WTC11 (cell line): Measurements from ENCODE around the gene CBLB. TPM values are rescaled to one million over a fixed set of nuclear protein-coding genes. Genes with fewer than 3 reads are reported as not detected.

Source experiments
- ATAC-seq: fragments of 200-7000 bp; cut with Tn5 transposase; 2 replicates; pipeline ENCODE4 v1.10.0; 2021; ENCODE audit warnings: mild to moderate bottlenecking, moderate library complexity
- CTCF ChIA-PET: fragments of 300-600 bp; sonication (Branson Sonifier 250); formaldehyde crosslinking; loops from one replicate; lab custom pipeline; 2021; ENCODE audit warnings: antibody characterized with exemption; lab: Charles Lee
- POLR2A ChIA-PET: fragments of 350-600 bp; sonication (Branson Sonifier 250); formaldehyde crosslinking; loops from one replicate; lab custom pipeline; 2021; ENCODE audit warnings: antibody characterized with exemption; lab: Charles Lee
- DNase-seq: peaks from one replicate; pipeline ENCODE4 v3.0.0; 2021; ENCODE audit warnings: low spot score
- H3K27ac Mint-ChIP-seq: 2 replicates; pipeline ENCODE4 v1.8.0; 2021; ENCODE audit warnings: mixed read lengths
- H3K27me3 Mint-ChIP-seq: 2 replicates; pipeline ENCODE4 v1.8.0; 2021; ENCODE audit warnings: low read depth, mild to moderate bottlenecking, moderate library complexity, mixed read lengths
- H3K36me3 Mint-ChIP-seq: 2 replicates; pipeline ENCODE4 v1.8.0; 2021; ENCODE audit warnings: mixed read lengths
- H3K4me1 Mint-ChIP-seq: 2 replicates; pipeline ENCODE4 v1.8.0; 2022; ENCODE audit warnings: mixed read lengths
- H3K4me3 Mint-ChIP-seq: 2 replicates; pipeline ENCODE4 v1.8.0; 2021; ENCODE audit warnings: mild to moderate bottlenecking, moderate library complexity, mixed read lengths
- H3K9me3 Mint-ChIP-seq: 2 replicates; pipeline ENCODE4 v1.8.0; 2021; ENCODE audit warnings: mixed read lengths
- AFF4 ChIP-seq: sonication (generic); formaldehyde crosslinking; IDR thresholded peaks from 2 replicates; pipeline ENCODE4 v1.8.1; 2023; ENCODE audit warnings: mild to moderate bottlenecking, missing genetic modification reagents, borderline replicate concordance
- CREB1 ChIP-seq: sonication (generic); formaldehyde crosslinking; IDR thresholded peaks from 2 replicates; pipeline ENCODE4 v1.8.0; 2023; ENCODE audit warnings: mild to moderate bottlenecking, missing genetic modification reagents
- CREM ChIP-seq: sonication (generic); formaldehyde crosslinking; IDR thresholded peaks from 2 replicates; pipeline ENCODE4 v1.8.1; 2022; ENCODE audit warnings: mild to moderate bottlenecking, missing genetic modification reagents, moderate library complexity
- E2F1 ChIP-seq: sonication (generic); formaldehyde crosslinking; IDR thresholded peaks from 2 replicates; pipeline ENCODE4 v1.8.0; 2022; ENCODE audit warnings: mild to moderate bottlenecking, missing genetic modification reagents
- EMX1 ChIP-seq: fragments of 250-450 bp; sonication (Bioruptor Pico); IDR thresholded peaks from 2 replicates; pipeline ENCODE4 v1.8.0; 2021; ENCODE audit warnings: mild to moderate bottlenecking
- ERG ChIP-seq: fragments of 250-450 bp; sonication (Bioruptor Pico); IDR thresholded peaks from 2 replicates; pipeline ENCODE4 v1.8.0; 2021; ENCODE audit warnings: mild to moderate bottlenecking
- FOXP1 ChIP-seq: sonication (generic); formaldehyde crosslinking; IDR thresholded peaks from 2 replicates; pipeline ENCODE4 v1.8.0; 2022; ENCODE audit warnings: missing genetic modification reagents, mild to moderate bottlenecking, moderate library complexity, borderline replicate concordance
- GRHL2 ChIP-seq: fragments of 250-450 bp; sonication (Bioruptor Pico); IDR thresholded peaks from 2 replicates; pipeline ENCODE4 v1.8.0; 2022; ENCODE audit warnings: mild to moderate bottlenecking, moderate library complexity; ENCODE audit not compliant: insufficient replicate concordance, severe bottlenecking
- GTF2I ChIP-seq: fragments of 250-450 bp; sonication (Bioruptor Pico); conservative IDR thresholded peaks from 2 replicates; pipeline ENCODE4 v1.4.0; 2021; ENCODE audit warnings: mild to moderate bottlenecking
- IRF2 ChIP-seq: sonication (generic); formaldehyde crosslinking; IDR thresholded peaks from 2 replicates; pipeline ENCODE4 v1.8.0; 2022; ENCODE audit warnings: low read depth, missing genetic modification reagents, borderline replicate concordance
- JUN ChIP-seq: sonication (generic); formaldehyde crosslinking; IDR thresholded peaks from 2 replicates; pipeline ENCODE4 v1.8.0; 2023; ENCODE audit warnings: mild to moderate bottlenecking, missing genetic modification reagents
- NR2C2 ChIP-seq: sonication (generic); formaldehyde crosslinking; IDR thresholded peaks from 2 replicates; pipeline ENCODE4 v1.8.0; 2022; ENCODE audit warnings: mild to moderate bottlenecking, missing genetic modification reagents
- PREB ChIP-seq: sonication (generic); formaldehyde crosslinking; IDR thresholded peaks from 2 replicates; pipeline ENCODE4 v1.8.1; 2022; ENCODE audit warnings: mild to moderate bottlenecking, missing genetic modification reagents, moderate library complexity, borderline replicate concordance
- RELA ChIP-seq: sonication (generic); formaldehyde crosslinking; IDR thresholded peaks from 2 replicates; pipeline ENCODE4 v1.8.1; 2022; ENCODE audit warnings: missing genetic modification reagents, mild to moderate bottlenecking, borderline replicate concordance
- TCF7 ChIP-seq: sonication (generic); formaldehyde crosslinking; IDR thresholded peaks from 2 replicates; pipeline ENCODE4 v1.8.0; 2022; ENCODE audit warnings: mild to moderate bottlenecking, low read depth, missing genetic modification reagents, moderate library complexity
- TEAD4 ChIP-seq: sonication (generic); formaldehyde crosslinking; IDR thresholded peaks from 2 replicates; pipeline ENCODE4 v1.8.0; 2022; ENCODE audit warnings: mild to moderate bottlenecking, missing genetic modification reagents
- ZBTB21 ChIP-seq: sonication (generic); formaldehyde crosslinking; IDR thresholded peaks from 2 replicates; pipeline ENCODE4 v1.8.1; 2023; ENCODE audit warnings: mild to moderate bottlenecking, missing genetic modification reagents, borderline replicate concordance
- ZBTB43 ChIP-seq: sonication (generic); formaldehyde crosslinking; IDR thresholded peaks from 2 replicates; pipeline ENCODE4 v1.8.1; 2023; ENCODE audit warnings: mild to moderate bottlenecking, missing genetic modification reagents
- ZNF138 ChIP-seq: sonication (generic); formaldehyde crosslinking; conservative IDR thresholded peaks from 2 replicates; pipeline ENCODE4 v1.8.1; 2022; ENCODE audit warnings: mild to moderate bottlenecking, moderate library complexity, missing genetic modification reagents
- ZNF232 ChIP-seq: sonication (generic); formaldehyde crosslinking; IDR thresholded peaks from 2 replicates; pipeline ENCODE4 v1.8.0; 2022; ENCODE audit warnings: mild to moderate bottlenecking, missing genetic modification reagents
- ZNF263 ChIP-seq: sonication (generic); formaldehyde crosslinking; IDR thresholded peaks from 2 replicates; pipeline ENCODE4 v1.8.1; 2022; ENCODE audit warnings: low read depth, mild to moderate bottlenecking, moderate library complexity, missing genetic modification reagents
- ZNF416 ChIP-seq: fragments of 250-450 bp; sonication (Bioruptor Pico); IDR thresholded peaks from 2 replicates; pipeline ENCODE4 v1.9.0; 2021; ENCODE audit warnings: mild to moderate bottlenecking, inconsistent platforms
- ZNF423 ChIP-seq: fragments of 250-450 bp; sonication (Bioruptor Pico); IDR thresholded peaks from 2 replicates; pipeline ENCODE4 v2.1.2; 2022; ENCODE audit warnings: mild to moderate bottlenecking, moderate library complexity
- ZNF671 ChIP-seq: fragments of 250-450 bp; sonication (Bioruptor Pico); IDR thresholded peaks from 2 replicates; pipeline ENCODE4 v1.8.0; 2021; ENCODE audit warnings: mild to moderate bottlenecking
- total RNA-seq: library from RNA; stranded (reverse); gene quantifications from 3 replicates; pipeline ENCODE4 v1.2.3, GENCODE V29; 2021

Gene CBLB
- total RNA-seq, 1 experiment from 2014 or later, result 19.8 TPM

- TF ChIP-seq PREB (CRISPR knock-in tag), result no peak
Measured at GRCh38 chr3:105860641-105861040, 8.2 kb downstream of the CBLB start (continued).

- no peaks in the 10 kb centered on the region for H3K9me3 Mint-ChIP-seq
- CTCF ChIA-PET, result interaction anchor here (1.3 kb wide), 1 partner anchor 10 kb away, joined by 3 read pairs; the partner anchor contains the start of gene CBLB
- peak overlapping the region; percentile 0; the same call in 1 of the 2 replicates for H3K27ac Mint-ChIP-seq
- POLR2A ChIA-PET, result interaction anchor here (0.6 kb wide), 1 partner anchor 621 kb away, joined by 3 read pairs; no protein-coding TSS in a partner anchor
- DNase-seq (no peak), ATAC-seq (no peak)
- peaks cover 7% of the 10 kb centered on the region for H3K4me1 Mint-ChIP-seq
- H3K27me3 Mint-ChIP-seq, result no peaks in the 10 kb centered on the region
- H3K4me3 Mint-ChIP-seq, result no peak overlapping the region
- TF ChIP-seq ERG (CRISPR knock-in tag) (no peak), GRHL2 (CRISPR knock-in tag) (no peak), EMX1 (CRISPR knock-in tag) (no peak), CREM (CRISPR knock-in tag) (no peak), TEAD4 (CRISPR knock-in tag) (no peak), ZNF423 (CRISPR knock-in tag) (no peak), ZNF138 (CRISPR knock-in tag) (no peak), TCF7 (CRISPR knock-in tag) (no peak), IRF2 (no peak), ZBTB43 (CRISPR knock-in tag) (no peak), CREB1 (CRISPR knock-in tag) (no peak), ZBTB21 (CRISPR knock-in tag) (no peak), ZNF232 (no peak), PREB (CRISPR knock-in tag) (no peak), ZNF416 (CRISPR knock-in tag) (no peak), ZNF263 (CRISPR knock-in tag) (no peak), JUN (no peak)
- peaks cover 14% of the 10 kb centered on the region for H3K36me3 Mint-ChIP-seq
Measured at GRCh38 chr3:105858017-105858416, 10.8 kb downstream of the CBLB start.

- H3K4me1 Mint-ChIP-seq, result peaks cover 7% of the 10 kb centered on the region
- POLR2A ChIA-PET, result no interaction called here
- TF ChIP-seq GTF2I (CRISPR knock-in tag), result no peak
- no peak for TF ChIP-seq ZNF671
- TF ChIP-seq FOXP1 (CRISPR knock-in tag), result no peak
- no peak for TF ChIP-seq PREB (CRISPR knock-in tag)
- TF ChIP-seq RELA, result no peak
- TF ChIP-seq EMX1 (CRISPR knock-in tag), result no peak
- TF ChIP-seq E2F1 (CRISPR knock-in tag), result no peak
- TF ChIP-seq AFF4 (CRISPR knock-in tag), result no peak
- TF ChIP-seq NR2C2 (CRISPR knock-in tag), result no peak
Measured at GRCh38 chr3:105857601-105858000, 11.2 kb downstream of the CBLB start.

More at GRCh38 chr3:105857601-105858000, 11.2 kb downstream of the CBLB start:
- H3K27ac Mint-ChIP-seq, result peak overlapping the region; percentile 0; the same call in 1 of the 2 replicates
- CTCF ChIA-PET, result interaction anchor here (1.3 kb wide), 1 partner anchor 11 kb away, joined by 3 read pairs; the partner anchor contains the start of gene CBLB
- H3K36me3 Mint-ChIP-seq, result peaks cover 15% of the 10 kb centered on the region
- no peaks in the 10 kb centered on the region for H3K9me3 Mint-ChIP-seq
- DNase-seq, result no peak
- H3K4me3 Mint-ChIP-seq, result no peak overlapping the region
- H3K27me3 Mint-ChIP-seq, result no peaks in the 10 kb centered on the region
- ATAC-seq, result no peak; the same call in 1 of the 2 replicates
